HG02571 (cell line): ENCODE results near the gene DCN.
A peak's percentile ranks its signal among the peaks of the same experiment; 100 is the strongest.

Experiments used
- ATAC-seq: cut with Tn5 transposase; IDR thresholded peaks from one replicate; pipeline ENCODE4 v1.9.1; 2021; ENCODE audit warnings: mild to moderate bottlenecking, moderate library complexity; ENCODE audit not compliant: unreplicated experiment

DCN gene

DNA sequence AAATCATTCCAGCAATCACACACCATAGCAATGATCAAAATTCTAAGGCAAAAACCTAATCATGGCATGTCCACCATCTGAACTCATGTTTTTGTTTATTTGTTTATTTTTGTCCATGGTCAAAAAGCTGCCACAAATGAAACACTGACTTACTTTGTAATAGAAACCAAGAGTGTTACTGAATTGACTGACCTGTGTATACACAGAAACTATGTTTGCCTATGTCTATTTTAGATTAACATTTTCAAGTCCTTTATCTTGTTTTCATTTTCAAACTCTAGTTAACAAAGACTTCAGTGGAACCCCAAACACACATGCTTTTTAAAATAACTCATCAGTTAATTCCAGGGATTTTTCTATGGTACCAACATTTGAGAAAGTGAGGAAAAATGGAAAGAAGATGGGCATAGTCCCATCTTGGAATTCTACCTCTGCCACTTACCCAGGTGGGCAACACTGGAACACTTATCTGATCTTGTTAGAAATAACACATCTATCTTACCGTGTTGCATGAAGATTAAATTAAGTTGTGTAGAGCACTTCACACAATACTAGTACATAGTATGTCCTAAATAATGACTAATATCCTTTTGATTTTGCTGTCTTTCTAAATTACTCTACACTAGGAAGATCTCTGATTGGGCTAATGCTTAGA lies 77.7 kb downstream of the DCN start:
- ATAC-seq: peak; percentile 79

DNA sequence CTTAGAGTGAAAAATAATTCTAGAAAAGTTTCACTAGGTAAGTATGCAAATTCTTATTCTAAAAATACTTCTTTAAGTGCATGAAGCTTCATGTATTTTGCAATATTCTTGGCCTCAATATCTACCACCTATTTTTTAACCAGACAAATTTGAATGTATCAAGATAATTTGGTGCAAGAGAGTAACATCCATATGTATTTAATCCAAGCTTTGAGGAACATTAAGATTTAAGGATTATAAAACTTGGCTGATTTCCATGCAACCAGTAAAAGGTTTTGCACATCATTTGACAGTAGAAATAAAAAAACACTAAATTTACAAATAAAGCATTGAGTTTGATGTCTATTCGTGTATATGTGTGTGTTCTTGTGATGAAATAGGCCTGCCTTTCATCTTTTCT lies 79.0 kb downstream of the DCN start:
- ATAC-seq: no peak

DNA sequence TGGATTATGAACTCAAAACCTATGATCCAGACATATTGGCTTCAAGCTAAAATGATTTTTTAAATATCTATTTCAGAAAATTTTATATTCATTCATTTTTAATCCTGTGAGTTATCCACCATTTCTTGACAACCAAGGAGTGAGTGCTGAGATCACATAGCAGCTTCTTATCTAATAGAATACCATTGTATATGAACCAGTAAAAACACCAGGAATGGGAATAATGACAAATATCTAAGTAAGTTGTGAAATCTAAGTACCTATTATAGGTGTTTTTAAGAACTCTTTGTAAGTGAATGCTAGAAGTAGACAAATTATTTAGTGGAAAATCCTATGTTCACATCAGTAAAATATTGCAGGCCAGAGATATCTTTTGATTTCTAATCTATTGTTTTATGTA lies 79.5 kb downstream of the DCN start:
- no peak for ATAC-seq

DNA sequence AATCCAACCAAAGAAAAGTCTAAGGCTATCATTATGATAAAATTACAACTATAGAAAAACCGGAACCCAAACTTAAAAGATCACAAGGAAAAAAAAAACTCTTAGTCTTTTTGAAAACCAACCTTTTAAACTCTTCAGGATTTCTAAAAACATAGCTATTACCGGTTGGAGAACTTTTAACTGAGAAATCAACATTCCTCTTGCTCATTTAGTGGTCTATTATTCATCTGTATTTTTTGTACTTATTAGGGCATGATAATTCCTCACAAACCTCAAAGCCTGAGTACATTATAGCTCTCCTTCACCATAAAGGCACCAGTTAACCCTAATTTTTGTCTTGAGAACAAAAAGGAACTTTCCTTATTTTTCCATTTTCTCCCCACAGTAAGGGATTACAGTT lies 81.7 kb downstream of the DCN start:
- ATAC-seq: no peak

DNA sequence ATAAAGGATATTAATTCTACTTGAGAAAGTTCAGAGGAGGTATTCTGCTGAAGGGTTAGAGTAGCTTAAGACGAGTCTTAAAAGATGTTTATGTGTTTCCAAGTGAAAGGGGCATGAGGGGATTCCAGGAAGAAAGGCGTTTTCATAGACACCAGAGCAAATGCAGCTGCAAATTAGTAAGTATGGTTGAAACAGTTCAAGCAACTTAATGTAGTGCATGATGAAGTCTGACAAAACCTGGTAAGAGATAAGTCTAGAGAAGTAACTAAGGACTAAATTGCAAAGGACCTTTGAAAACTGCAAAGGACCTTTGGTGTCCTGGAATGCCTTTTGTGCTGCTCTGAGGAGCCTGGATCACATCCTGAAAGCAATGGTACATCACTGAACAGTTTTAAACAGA lies 82.8 kb downstream of the DCN start:
- ATAC-seq: no peak

DNA sequence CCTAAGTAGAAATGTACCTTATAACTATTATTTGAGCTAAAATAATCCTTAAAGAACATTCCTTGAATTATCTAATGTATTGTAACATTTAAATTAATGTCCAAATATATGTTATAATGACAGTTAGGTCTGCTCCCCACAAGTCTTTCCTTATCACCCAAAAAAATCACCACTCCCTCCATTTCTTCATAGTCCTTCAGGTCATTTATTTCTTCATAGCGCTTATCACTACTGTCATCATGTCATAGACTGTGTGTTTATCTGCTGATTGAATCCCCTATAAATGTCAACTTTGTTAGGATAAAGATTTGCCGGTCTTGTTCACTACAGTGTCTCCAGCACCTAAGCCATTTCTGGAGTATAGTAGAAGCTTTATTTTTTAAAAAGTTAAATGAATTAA lies 83.3 kb downstream of the DCN start:
- ATAC-seq: no peak

DNA sequence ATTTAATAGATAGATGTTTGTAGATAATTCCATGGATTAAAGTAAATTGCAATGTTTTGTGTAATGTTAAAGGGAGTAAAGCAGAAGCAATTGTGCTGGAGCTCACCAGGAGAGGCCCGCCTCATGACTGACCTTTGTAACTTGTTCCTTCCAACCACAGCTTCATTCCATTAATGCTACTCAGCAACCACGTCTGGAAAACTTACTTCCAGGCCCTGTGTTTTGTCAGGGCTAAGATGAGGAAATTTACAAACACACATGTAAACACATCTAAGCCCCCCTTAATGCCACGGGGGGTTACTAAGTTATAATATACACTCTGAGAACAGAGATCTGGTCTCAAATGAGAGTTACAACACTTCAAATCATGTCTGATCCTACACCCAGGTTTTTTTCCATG lies 83.7 kb downstream of the DCN start:
- ATAC-seq: no peak

DNA sequence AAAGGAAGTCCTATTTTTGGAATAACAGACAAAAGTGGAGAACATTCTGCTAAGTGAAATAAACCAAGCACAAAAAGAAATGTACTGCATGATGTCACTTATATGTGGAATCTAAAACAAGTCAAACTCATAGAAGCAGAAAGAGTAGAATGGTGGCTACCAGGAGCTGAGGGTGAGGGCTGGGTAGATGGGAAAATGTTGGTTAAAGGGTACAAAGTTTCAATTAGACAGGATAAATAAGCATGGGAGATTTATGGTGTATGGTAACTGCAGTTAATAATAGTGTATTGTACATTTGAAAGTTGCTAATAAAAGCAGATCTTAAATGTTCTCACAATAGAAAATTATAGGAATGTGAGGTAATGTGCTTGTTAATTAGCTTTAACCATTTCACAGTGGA lies 84.2 kb downstream of the DCN start:
- ATAC-seq: no peak

DNA sequence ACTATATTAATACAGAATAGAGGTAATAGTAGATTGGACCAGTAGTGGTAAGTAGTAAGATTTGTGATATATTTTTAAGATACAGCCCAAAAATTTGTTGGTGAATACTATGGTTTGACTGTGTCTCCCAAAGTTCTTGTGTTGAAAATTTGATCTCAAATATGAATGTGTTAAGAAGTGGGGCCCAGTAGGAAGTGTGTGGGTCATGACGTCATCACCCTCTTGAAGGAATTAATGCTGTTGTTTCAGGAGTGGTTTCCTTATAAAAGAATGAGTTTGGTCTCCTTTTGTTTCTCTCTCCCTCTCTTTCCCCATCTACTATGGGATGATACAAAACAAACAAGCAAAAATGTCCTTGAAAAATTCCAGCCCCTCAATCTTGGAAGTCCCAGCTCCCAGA lies 87.7 kb downstream of the DCN start:
- ATAC-seq: no peak

DNA sequence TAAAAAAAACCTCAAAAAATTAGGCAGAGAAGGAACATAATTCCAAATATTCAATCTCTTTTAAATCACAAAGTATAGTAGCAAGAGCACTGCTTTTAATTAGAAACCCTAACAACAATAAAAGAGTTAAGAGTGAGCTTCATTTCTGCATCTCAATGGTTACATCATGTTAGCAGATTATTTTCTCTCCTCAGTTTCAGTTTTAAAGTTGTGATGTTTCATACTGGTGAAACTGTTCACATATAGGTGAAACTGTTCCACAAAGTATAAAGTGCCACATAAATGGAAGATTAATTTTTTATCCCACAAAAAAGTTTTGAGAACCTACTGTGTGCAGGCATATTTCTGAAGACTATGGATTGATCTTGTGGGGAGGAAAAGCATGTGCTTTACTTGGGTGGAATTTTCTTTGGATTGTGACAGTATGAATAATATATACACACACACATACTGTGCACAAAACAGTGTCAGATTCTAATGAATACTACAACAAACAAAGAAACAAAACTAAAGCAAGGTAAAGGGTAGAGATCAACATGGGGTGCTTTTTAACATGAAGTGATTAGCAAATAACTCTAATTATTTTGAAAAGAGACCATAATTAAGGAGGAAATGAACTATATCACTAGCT lies 88.5 kb downstream of the DCN start:
- ATAC-seq: no peak

DNA sequence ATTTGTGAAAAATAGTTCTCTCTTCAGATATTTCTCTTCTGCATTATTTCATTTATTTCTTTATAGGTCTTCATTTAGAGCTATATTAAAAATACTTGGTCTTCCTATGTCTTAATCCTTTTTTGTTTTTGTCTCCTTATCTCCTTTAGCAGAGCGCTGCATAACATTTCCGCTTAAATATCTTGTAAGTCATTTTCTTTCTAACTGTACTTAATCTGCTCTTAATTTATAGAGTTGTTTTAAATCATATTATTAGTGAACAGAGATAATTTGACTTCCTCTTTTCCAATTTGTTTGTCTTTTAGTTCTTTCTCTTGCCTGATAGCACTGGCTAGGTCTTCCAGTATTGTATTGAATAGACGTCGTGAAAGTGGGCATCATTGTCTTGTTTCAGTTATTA lies 89.3 kb downstream of the DCN start:
- no peak for ATAC-seq

DNA sequence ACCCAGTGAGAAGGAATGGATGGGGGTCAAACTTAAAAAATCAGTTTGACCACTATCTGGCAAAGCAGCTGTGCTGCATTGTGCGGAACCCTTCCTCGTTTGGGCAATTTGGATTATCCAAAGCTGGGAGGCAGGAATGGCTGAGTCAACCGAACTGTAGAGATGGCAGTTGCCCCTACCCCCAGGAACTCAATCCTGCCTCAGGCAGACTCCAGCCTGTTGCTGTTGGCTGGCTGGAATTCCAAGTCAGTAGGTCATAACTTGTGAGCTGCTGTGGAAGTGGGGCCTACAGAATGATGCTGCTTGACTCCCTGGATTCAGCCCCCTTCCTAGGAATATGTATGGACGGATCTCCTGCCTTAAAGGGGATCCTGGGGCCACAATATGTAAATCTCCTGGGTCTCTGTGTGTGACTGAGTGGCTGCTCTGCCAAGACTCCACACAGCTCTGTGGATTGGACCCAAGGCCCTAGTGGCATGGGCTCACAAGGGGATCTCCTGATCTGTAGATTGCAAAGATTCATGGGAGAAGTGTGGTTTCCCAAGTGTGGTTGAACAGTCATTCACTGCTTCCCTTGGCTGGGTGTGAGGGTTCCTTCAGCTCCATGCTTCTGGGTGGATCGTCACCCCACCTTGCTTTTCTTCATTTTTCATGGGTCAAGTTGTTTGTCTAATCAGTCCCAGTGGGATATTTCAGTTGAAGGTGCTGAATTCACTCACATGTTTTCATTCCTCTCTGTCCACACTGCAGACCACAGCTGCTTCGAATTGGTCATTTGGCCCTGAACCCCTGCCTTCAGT lies 90.5 kb downstream of the DCN start:
- no peak for ATAC-seq
